HepG2 (cell line): ENCODE data around the gene DRC7. TPM values are rescaled to one million over a fixed set of nuclear protein-coding genes. Genes with fewer than 3 reads are reported as not detected.

Source experiments
- ATAC-seq: fragments of 200-7000 bp; cut with Tn5 transposase; 3 replicates; pipeline ENCODE4 v1.9.1; 2020; ENCODE audit warnings: mild to moderate bottlenecking, moderate library complexity
- BruUV-seq: library from RNA; stranded (reverse); fragments of 400-500 nt; replicated peaks from 2 replicates; lab custom pipeline; 2021; lab: Mats Ljungman, UMichigan
- CTCF ChIA-PET: fragments of 300-600 bp; formaldehyde crosslinking; extraction: SDS; loops from one replicate; lab custom pipeline; 2021; ENCODE audit warnings: low total read pairs, inconsistent platforms, low intra/inter-chr PET ratio; lab: Yijun Ruan, JAX
- POLR2A ChIA-PET: fragments of 350-600 bp; sonication (Branson Sonifier 250); formaldehyde crosslinking; loops from one replicate; lab custom pipeline; 2020; ENCODE audit warnings: antibody characterized with exemption, inconsistent platforms; lab: Yijun Ruan, JAX
- DNase-seq: peaks from one replicate; pipeline ENCODE4 v3.0.0-alpha.2; 2015; ENCODE audit warnings: low spot score
- FAIRE-seq: peaks from 3 replicates; lab custom pipeline; 2011; peaks lifted over from hg19 to GRCh38; lab: Jason Lieb, UNC
- H2AFZ ChIP-seq: one replicate; pipeline ENCODE4 v1.6.1; 2011; ENCODE audit warnings: low read length, inconsistent platforms
- H3K27ac ChIP-seq: fragments of 300-600 bp; 3 replicates; pipeline ENCODE4 v1.8.0; 2011; ENCODE audit warnings: mixed run types, mild to moderate bottlenecking, mixed read lengths, low read length, inconsistent platforms; ENCODE audit not compliant: insufficient read depth; ENCODE audit errors: extremely low read length
- H3K27me3 ChIP-seq, 2 experiments: fragments of 200-600 bp in 1 of 2; 2 replicates in 1 of 2; 3 replicates in 1 of 2; pipeline versions ENCODE4 v1.6.0 to v1.8.0; 2011; ENCODE audit warnings: low read length in 2 of 2, mild to moderate bottlenecking in 2 of 2, moderate library complexity in 2 of 2, inconsistent platforms in 1 of 2; ENCODE audit not compliant: insufficient read depth in 2 of 2, control insufficient read depth in 1 of 2
- H3K36me3 ChIP-seq, 2 experiments: fragments of 200-600 bp in 1 of 2; replicated peaks in 1 of 2; 2 replicates in 1 of 2; 3 replicates in 1 of 2; pipeline versions ENCODE4 v1.5.1 to v1.8.0; 2011; ENCODE audit warnings: low read length in 2 of 2, inconsistent platforms in 1 of 2; ENCODE audit not compliant: insufficient read depth in 2 of 2, control insufficient read depth in 1 of 2
- H3K4me1 ChIP-seq: 2 replicates; pipeline ENCODE4 v1.5.1; 2012; ENCODE audit warnings: low read length, inconsistent platforms; ENCODE audit not compliant: insufficient read depth
- H3K4me2 ChIP-seq: 2 replicates; pipeline ENCODE4 v1.6.0; 2011; ENCODE audit warnings: low read depth, low read length, inconsistent platforms
- H3K4me3 ChIP-seq, 3 experiments: fragments of 200-600 bp in 1 of 3; sonication (generic), shearing (Covaris generic) in 1 of 3; replicated peaks in 1 of 3; 2 replicates each; pipeline ENCODE4 v1.5.1; 2011 to 2016; ENCODE audit warnings: low read length in 3 of 3, inconsistent platforms in 2 of 3, low read depth in 2 of 3, mild to moderate bottlenecking in 2 of 3, control low read depth in 1 of 3, mixed read lengths in 1 of 3; ENCODE audit not compliant: insufficient read depth in 1 of 3
- H3K79me2 ChIP-seq: one replicate; pipeline ENCODE4 v1.6.1; 2011; ENCODE audit warnings: low read length, inconsistent platforms; ENCODE audit not compliant: insufficient read depth
- H3K9ac ChIP-seq: 2 replicates; pipeline ENCODE4 v1.6.0; 2011; ENCODE audit warnings: mild to moderate bottlenecking, low read depth, low read length, inconsistent platforms; ENCODE audit not compliant: insufficient read depth
- H3K9me3 ChIP-seq: 2 replicates; pipeline ENCODE4 v1.5.1; 2012; ENCODE audit warnings: mild to moderate bottlenecking, low read length
- H4K20me1 ChIP-seq: 2 replicates; pipeline ENCODE4 v1.6.0; 2011; ENCODE audit warnings: inconsistent platforms, mild to moderate bottlenecking, low read length, moderate library complexity; ENCODE audit not compliant: insufficient read depth
- GTF2F1 ChIP-seq: fragments of 150-350 bp; IDR thresholded peaks from 2 replicates; pipeline ENCODE4 v1.6.1; 2014; ENCODE audit warnings: low read length
- KDM5A ChIP-seq: fragments of 200-600 bp; sonication (generic); IDR thresholded peaks from 2 replicates; pipeline ENCODE4 v1.7.0; 2018; ENCODE audit warnings: antibody characterized with exemption, mild to moderate bottlenecking, low read length, borderline replicate concordance
- POLR2AphosphoS5 ChIP-seq: IDR thresholded peaks from 2 replicates; pipeline ENCODE4 v1.6.1; 2012; ENCODE audit warnings: low read depth, low read length
- RFX3 ChIP-seq: IDR thresholded peaks from 2 replicates; pipeline ENCODE4 v1.6.1; 2016; ENCODE audit warnings: missing biosample characterization, missing genetic modification reagents
- TBX2 ChIP-seq: sonication (generic); formaldehyde crosslinking; IDR thresholded peaks from 2 replicates; pipeline ENCODE4 v1.5.0; 2020; ENCODE audit warnings: missing genetic modification reagents, mild to moderate bottlenecking, borderline replicate concordance
- ZIK1 ChIP-seq: sonication (generic); formaldehyde crosslinking; IDR thresholded peaks from 2 replicates; pipeline ENCODE4 v1.5.0; 2020; ENCODE audit warnings: mild to moderate bottlenecking, low read depth, missing genetic modification reagents, borderline replicate concordance
- ZNF367 ChIP-seq: sonication (generic); formaldehyde crosslinking; IDR thresholded peaks from 2 replicates; pipeline ENCODE4 v1.4.0; 2020; ENCODE audit warnings: missing genetic modification reagents, borderline replicate concordance
- ZNF558 ChIP-seq: sonication (generic); formaldehyde crosslinking; IDR thresholded peaks from 2 replicates; pipeline ENCODE4 v1.9.0; 2022; ENCODE audit warnings: mild to moderate bottlenecking, missing genetic modification reagents, borderline replicate concordance
- ZNF720 ChIP-seq: sonication (generic); formaldehyde crosslinking; IDR thresholded peaks from 2 replicates; pipeline ENCODE4 v1.4.0; 2020; ENCODE audit warnings: missing genetic modification reagents
- ZNF816 ChIP-seq: sonication (generic); formaldehyde crosslinking; IDR thresholded peaks from 2 replicates; pipeline ENCODE4 v1.8.0; 2022; ENCODE audit warnings: missing genetic modification reagents, mild to moderate bottlenecking, borderline replicate concordance
- ZNF83 ChIP-seq: sonication (generic); formaldehyde crosslinking; IDR thresholded peaks from 2 replicates; pipeline ENCODE4 v1.4.0; 2020; ENCODE audit warnings: missing genetic modification reagents, mild to moderate bottlenecking, borderline replicate concordance
- WGBS: methylation state at CpG from one replicate; pipeline ENCODE4 v1.1.6; 2017; ENCODE audit warnings: low lambda C conversion rate; 5-methylcytosine and 5-hydroxymethylcytosine counted together
- in situ Hi-C: cut with HindIII; loops from 2 replicates; pipeline ENCODE4 v1.10.0; 2017; ENCODE audit warnings: low pct_unique_long_range_greater_than_20kb; ENCODE audit not compliant: extremely low pct_ligation_motif_present
- intact Hi-C: fragments of 100-400 bp; cut with micrococcal nuclease; formaldehyde crosslinking; loops from one replicate; pipeline ENCODE4 v1.10.0; 2022; ENCODE audit not compliant: unreplicated experiment
- polyA plus RNA-seq, 8 experiments: library from polyadenylated mRNA; depleted of rRNA in 3 of 8; stranded (reverse) in 7 of 8; unstranded in 1 of 8; fragments of >200 nt; fragmentation: Illumina TruSeq in 4 of 8; extraction: Trizol in 4 of 8; gene quantifications; 2 replicates each; pipeline versions ENCODE4 v1.2.1 to v1.2.3, GENCODE V29; 2011 to 2016; ENCODE audit warnings: low read depth in 4 of 8, missing spikeins in 1 of 8, mixed read lengths in 1 of 8; ENCODE audit not compliant: insufficient read depth in 1 of 8
- total RNA-seq, 5 experiments: library from RNA; depleted of rRNA; stranded (reverse); fragments of >200 nt; fragmentation: Illumina TruSeq; extraction: Trizol; gene quantifications; 2 replicates each; pipeline ENCODE4 v1.2.3, GENCODE V29; 2016; ENCODE audit warnings: low read depth in 1 of 5
- TF ChIP-seq, protein P1 (sequence below): fragments of 450-650 bp; IDR thresholded peaks from 2 replicates; pipeline ENCODE4 v1.6.1; 2016
- TF ChIP-seq, protein P2 (sequence below): sonication (generic); formaldehyde crosslinking; IDR thresholded peaks from 2 replicates; pipeline ENCODE4 v1.5.0; 2020; ENCODE audit warnings: missing genetic modification reagents

Gene DRC7
- total and polyA plus RNA-seq, 2 of the 13 experiments (the other 11 are each of a cell fraction or from before 2014, with no cell fraction given), result 2.7 to 3.4 TPM

DNA sequence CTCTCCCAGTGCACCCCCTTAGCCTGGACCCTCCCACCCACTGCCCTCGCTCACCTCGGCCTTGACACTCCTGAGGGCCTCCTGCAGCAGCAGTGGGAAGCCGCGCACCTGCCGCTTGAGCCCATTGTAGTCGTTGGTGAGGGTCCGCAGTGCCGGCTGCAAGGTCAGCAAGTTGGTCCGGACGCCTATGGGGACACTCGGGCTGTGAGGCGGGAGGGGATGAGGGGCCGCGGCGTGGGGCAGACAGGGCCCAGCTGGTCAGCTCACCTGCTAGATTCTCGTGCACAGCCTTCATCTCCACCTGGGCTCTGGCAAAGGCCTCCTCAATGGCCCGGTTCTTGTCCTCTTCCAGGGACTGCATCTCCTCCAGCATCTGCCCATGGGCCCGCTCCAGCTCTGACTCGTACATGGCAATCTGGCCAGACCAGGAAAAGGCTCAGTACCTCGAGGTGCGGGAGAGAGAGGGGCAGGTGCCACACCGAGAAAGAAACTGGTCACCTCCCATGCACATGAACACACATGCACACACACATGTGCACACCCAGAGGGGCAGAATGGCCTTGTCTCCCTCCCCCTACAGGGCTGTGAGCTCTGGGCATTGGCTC is 75.0 kb downstream of the DRC7 start:
- no TSS peak for BruUV-seq
- intact Hi-C loops (no loop called here), in situ Hi-C loops (no loop called here)
- no peak overlapping the region for H3K4me3 ChIP-seq
- H3K79me2 ChIP-seq, result no peaks in the 10 kb centered on the region
- ATAC-seq, result no peak
- TF ChIP-seq, protein P1, sequence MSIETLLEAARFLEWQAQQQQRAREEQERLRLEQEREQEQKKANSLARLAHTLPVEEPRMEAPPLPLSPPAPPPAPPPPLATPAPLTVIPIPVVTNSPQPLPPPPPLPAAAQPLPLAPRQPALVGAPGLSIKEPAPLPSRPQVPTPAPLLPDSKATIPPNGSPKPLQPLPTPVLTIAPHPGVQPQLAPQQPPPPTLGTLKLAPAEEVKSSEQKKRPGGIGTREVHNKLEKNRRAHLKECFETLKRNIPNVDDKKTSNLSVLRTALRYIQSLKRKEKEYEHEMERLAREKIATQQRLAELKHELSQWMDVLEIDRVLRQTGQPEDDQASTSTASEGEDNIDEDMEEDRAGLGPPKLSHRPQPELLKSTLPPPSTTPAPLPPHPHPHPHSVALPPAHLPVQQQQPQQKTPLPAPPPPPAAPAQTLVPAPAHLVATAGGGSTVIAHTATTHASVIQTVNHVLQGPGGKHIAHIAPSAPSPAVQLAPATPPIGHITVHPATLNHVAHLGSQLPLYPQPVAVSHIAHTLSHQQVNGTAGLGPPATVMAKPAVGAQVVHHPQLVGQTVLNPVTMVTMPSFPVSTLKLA, result peak; percentile 32; the same call in 1 of the 2 replicates
- no peak for TF ChIP-seq KDM5A
- TF ChIP-seq ZIK1 (CRISPR knock-in tag), result no peak
- TF ChIP-seq, all 625 proteins: peak for 1
- no peaks in the 10 kb centered on the region for H4K20me1 ChIP-seq
- peaks cover 38 to 61% of the 10 kb centered on the region in 2 experiments for H3K36me3 ChIP-seq
- no peak overlapping the region for H3K4me2 ChIP-seq
- no peak overlapping the region for H3K9ac ChIP-seq
- WGBS, result 95% methylated on average over 21 of the region's 22 CpGs
- H3K9me3 ChIP-seq, result no peaks in the 10 kb centered on the region
- H2AFZ ChIP-seq, result no peak overlapping the region
- no peaks in the 10 kb centered on the region for H3K27me3 ChIP-seq
- no peak overlapping the region for H3K27ac ChIP-seq
- DNase-seq (no peak), FAIRE-seq (no peak)
- ChIA-PET CTCF (no interaction called here), POLR2A (interaction anchor here (1.0 kb wide), 1 partner anchor 34 kb away, joined by 3 read pairs; the partner anchor contains the start of gene KATNB1)
- H3K4me1 ChIP-seq, result no peaks in the 10 kb centered on the region

DNA sequence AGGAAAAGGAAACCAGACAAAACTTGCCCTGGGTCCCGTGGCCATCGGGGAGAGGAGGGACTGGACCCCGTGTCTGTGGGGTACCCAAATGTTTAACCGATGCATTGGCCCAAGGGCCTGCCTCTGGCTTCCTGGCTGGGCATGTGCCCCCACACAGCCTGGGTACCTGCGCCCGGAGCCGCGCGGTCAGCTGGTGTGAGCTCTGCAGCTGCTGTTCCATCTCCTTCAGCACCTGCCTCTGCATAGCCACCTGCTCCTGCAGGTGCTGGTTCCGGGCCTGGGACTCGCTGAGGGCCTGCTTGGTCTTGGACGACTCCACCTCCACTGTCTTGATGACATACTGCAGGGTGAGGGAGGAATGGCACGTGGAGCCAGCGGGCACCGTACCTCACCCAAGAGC is 75.8 kb downstream of the DRC7 start:
- DNase-seq, result no peak
- Histone ChIP-seq H3K9me3 (no peaks in the 10 kb centered on the region), H3K36me3 (peaks cover 39 to 55% of the 10 kb centered on the region in 2 experiments)
- POLR2A ChIA-PET, result interaction anchor here (1.0 kb wide), 1 partner anchor 35 kb away, joined by 3 read pairs; the partner anchor contains the start of gene KATNB1
- TF ChIP-seq RFX3 (CRISPR knock-in tag) (no peak), ZNF558 (no peak), GTF2F1 (no peak), POLR2AphosphoS5 (no peak), ZNF816 (CRISPR knock-in tag) (no peak), ZNF720 (no peak), ZNF83 (CRISPR knock-in tag) (no peak), ZNF367 (CRISPR knock-in tag) (no peak), TBX2 (CRISPR knock-in tag) (no peak)
- TF ChIP-seq, protein P2, sequence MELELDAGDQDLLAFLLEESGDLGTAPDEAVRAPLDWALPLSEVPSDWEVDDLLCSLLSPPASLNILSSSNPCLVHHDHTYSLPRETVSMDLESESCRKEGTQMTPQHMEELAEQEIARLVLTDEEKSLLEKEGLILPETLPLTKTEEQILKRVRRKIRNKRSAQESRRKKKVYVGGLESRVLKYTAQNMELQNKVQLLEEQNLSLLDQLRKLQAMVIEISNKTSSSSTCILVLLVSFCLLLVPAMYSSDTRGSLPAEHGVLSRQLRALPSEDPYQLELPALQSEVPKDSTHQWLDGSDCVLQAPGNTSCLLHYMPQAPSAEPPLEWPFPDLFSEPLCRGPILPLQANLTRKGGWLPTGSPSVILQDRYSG, result no peak
- TF ChIP-seq, all 625 proteins: peak for 0
- FAIRE-seq, result no peak
- no peaks in the 10 kb centered on the region for H4K20me1 ChIP-seq
- in situ Hi-C loops, result no loop called here
- H3K4me1 ChIP-seq, result no peaks in the 10 kb centered on the region
- WGBS, result 98% methylated on average over 15 of the region's 15 CpGs
- H3K27me3 ChIP-seq, result no peaks in the 10 kb centered on the region
- no TSS peak for BruUV-seq
- H3K4me2 ChIP-seq, result no peak overlapping the region
- intact Hi-C loops, result no loop called here
- H3K27ac ChIP-seq, result no peak overlapping the region
- no peak overlapping the region for H3K4me3 ChIP-seq
- H3K79me2 ChIP-seq, result no peaks in the 10 kb centered on the region
- CTCF ChIA-PET, result no interaction called here
- ATAC-seq, result no peak
- H3K9ac ChIP-seq, result no peak overlapping the region
- H2AFZ ChIP-seq, result no peak overlapping the region
